HepG2 (cell line): ENCODE results near the gene YPEL3.

Experiments
- MAX ChIP-seq: IDR thresholded peaks from 2 replicates; pipeline ENCODE4 v1.6.1; 2012; ENCODE audit warnings: inconsistent platforms
- ZNF550 ChIP-seq: sonication (generic); formaldehyde crosslinking; IDR thresholded peaks from 2 replicates; pipeline ENCODE4 v1.4.0; 2020; ENCODE audit warnings: mild to moderate bottlenecking, missing genetic modification reagents, borderline replicate concordance

GRCh38 chr16:30083216-30084055 is 12.6 kb downstream of the YPEL3 start:
- TF ChIP-seq ZNF550 (CRISPR knock-in tag) (no peak), MAX (no peak)
